H1 (cell line): ENCODE results near the gene GXYLT2. TPM values are rescaled to one million over a fixed set of nuclear protein-coding genes. Genes with fewer than 3 reads are reported as not detected.

ENCODE experiments used
- CTCF ChIA-PET: fragments of 300-600 bp; sonication (Branson Sonifier 250); formaldehyde crosslinking; loops from one replicate; lab custom pipeline; 2021; ENCODE audit not compliant: partially characterized antibody; lab: Charles Lee
- POLR2A ChIA-PET: fragments of 300-600 bp; sonication (Branson Sonifier 250); formaldehyde crosslinking; loops from one replicate; lab custom pipeline; 2021; ENCODE audit warnings: inconsistent platforms; ENCODE audit not compliant: partially characterized antibody; lab: Charles Lee
- DNase-seq, 2 experiments: peaks; one replicate each; pipeline versions ENCODE4 v3.0.0 to v3.0.0-alpha.2; 2010 to 2022; ENCODE audit warnings: low spot score in 2 of 2, low read depth in 1 of 2, mixed read lengths in 1 of 2
- FAIRE-seq: peaks from 2 replicates; lab custom pipeline; 2011; peaks lifted over from hg19 to GRCh38; lab: Jason Lieb, UNC
- H2AFZ ChIP-seq: 2 replicates; pipeline ENCODE4 v1.8.1; 2012; ENCODE audit warnings: low read length, inconsistent platforms
- H2AK5ac ChIP-seq: 2 replicates; pipeline ENCODE4 v1.6.1; 2013; ENCODE audit warnings: low read depth, low read length
- H2BK120ac ChIP-seq: replicated peaks from 2 replicates; pipeline ENCODE3; 2013; ENCODE audit warnings: low read depth, low read length, inconsistent platforms
- H2BK12ac ChIP-seq: 2 replicates; pipeline ENCODE4 v1.6.1; 2013; ENCODE audit warnings: low read depth, low read length
- H2BK15ac ChIP-seq: 2 replicates; pipeline ENCODE4 v1.6.1; 2013; ENCODE audit warnings: low read length
- H2BK20ac ChIP-seq: 2 replicates; pipeline ENCODE4 v1.6.1; 2013; ENCODE audit warnings: low read length
- H2BK5ac ChIP-seq: 2 replicates; pipeline ENCODE4 v1.6.1; 2013; ENCODE audit warnings: low read depth, low read length
- H3K14ac ChIP-seq: 2 replicates; pipeline ENCODE4 v1.6.1; 2013; ENCODE audit warnings: inconsistent platforms; ENCODE audit not compliant: insufficient read length
- H3K18ac ChIP-seq: 2 replicates; pipeline ENCODE4 v1.6.1; 2013; ENCODE audit warnings: low read length; ENCODE audit errors: extremely low read depth
- H3K23ac ChIP-seq: 2 replicates; pipeline ENCODE4 v1.6.1; 2013; ENCODE audit warnings: inconsistent platforms; ENCODE audit not compliant: insufficient read length
- H3K23me2 ChIP-seq: 2 replicates; pipeline ENCODE4 v1.6.1; 2013; ENCODE audit warnings: low read depth, low read length
- H3K27ac ChIP-seq: 2 replicates; pipeline ENCODE4 v1.6.1; 2011; ENCODE audit warnings: low read depth, low read length, inconsistent platforms
- H3K27me3 ChIP-seq, 4 experiments: replicated peaks in 1 of 4; 1 replicate in 1 of 4; 2 replicates in 3 of 4; pipeline versions ENCODE4 v1.6.1 to v1.8.1; 2011 to 2013; ENCODE audit warnings: low read length in 3 of 4, mild to moderate bottlenecking in 3 of 4, inconsistent platforms in 2 of 4, mixed read lengths in 2 of 4, moderate library complexity in 1 of 4; ENCODE audit not compliant: control insufficient read depth in 3 of 4, insufficient read depth in 3 of 4; ENCODE audit errors: extremely low read depth in 1 of 4
- H3K36me3 ChIP-seq, 4 experiments: 2 replicates each; pipeline versions ENCODE4 v1.6.1 to v1.8.1; 2011 to 2013; ENCODE audit warnings: mild to moderate bottlenecking in 4 of 4, low read length in 3 of 4, moderate library complexity in 2 of 4, control low read depth in 1 of 4, inconsistent platforms in 1 of 4; ENCODE audit not compliant: insufficient read depth in 4 of 4, control insufficient read depth in 2 of 4
- H3K4ac ChIP-seq: replicated peaks from 2 replicates; pipeline ENCODE3; 2013; ENCODE audit warnings: low read length, low read depth, mixed read lengths, inconsistent platforms; ENCODE audit not compliant: insufficient read length
- H3K4me1 ChIP-seq, 4 experiments: replicated peaks in 1 of 4; 1 replicate in 1 of 4; 2 replicates in 3 of 4; pipeline versions ENCODE4 v1.6.1 to v1.8.1; 2011 to 2013; ENCODE audit warnings: low read length in 3 of 4, inconsistent platforms in 2 of 4, mixed read lengths in 1 of 4; ENCODE audit not compliant: insufficient read depth in 4 of 4, control insufficient read depth in 3 of 4
- H3K4me2 ChIP-seq, 2 experiments: 2 replicates each; pipeline versions ENCODE4 v1.6.1 to v1.8.1; 2011 to 2013; ENCODE audit warnings: low read depth in 2 of 2, low read length in 2 of 2, control low read depth in 1 of 2, inconsistent platforms in 1 of 2, mild to moderate bottlenecking in 1 of 2; ENCODE audit not compliant: insufficient read depth in 1 of 2
- H3K4me3 ChIP-seq, 4 experiments: fragments of 200-600, 300-600 bp in 1 of 4; sonication (generic), shearing (Covaris generic), sonication (Bioruptor Twin) in 1 of 4; 2 replicates each; pipeline versions ENCODE4 v1.5.1 to v1.8.1; 2011 to 2016; ENCODE audit warnings: low read length in 4 of 4, low read depth in 3 of 4, control low read depth in 2 of 4, inconsistent platforms in 2 of 4, mild to moderate bottlenecking in 2 of 4, mixed read lengths in 1 of 4, moderate library complexity in 1 of 4; ENCODE audit not compliant: insufficient read depth in 2 of 4; ENCODE audit errors: extremely low read depth in 1 of 4
- H3K56ac ChIP-seq: replicated peaks from 2 replicates; pipeline ENCODE3; 2013; ENCODE audit warnings: low read depth, mild to moderate bottlenecking, mixed read lengths, low read length, inconsistent platforms; ENCODE audit not compliant: insufficient read length
- H3K79me1 ChIP-seq: 2 replicates; pipeline ENCODE4 v1.6.1; 2013; ENCODE audit warnings: low read depth, low read length, control low read depth
- H3K79me2 ChIP-seq, 2 experiments: 2 replicates each; pipeline versions ENCODE4 v1.6.1 to v1.8.1; 2012 to 2013; ENCODE audit warnings: low read length in 2 of 2, mild to moderate bottlenecking in 2 of 2, inconsistent platforms in 1 of 2; ENCODE audit not compliant: insufficient read depth in 2 of 2, control insufficient read depth in 1 of 2
- H3K9ac ChIP-seq, 4 experiments: replicated peaks in 1 of 4; 1 replicate in 1 of 4; 2 replicates in 3 of 4; pipeline versions ENCODE4 v1.6.1 to v1.8.1; 2011 to 2013; ENCODE audit warnings: low read depth in 3 of 4, low read length in 3 of 4, control low read depth in 2 of 4, mild to moderate bottlenecking in 2 of 4, moderate library complexity in 2 of 4, inconsistent platforms in 1 of 4; ENCODE audit errors: extremely low read depth in 1 of 4
- H3K9me3 ChIP-seq, 2 experiments: 2 replicates each; pipeline versions ENCODE4 v1.6.1 to v1.8.1; 2012 to 2013; ENCODE audit warnings: mild to moderate bottlenecking in 2 of 2, moderate library complexity in 2 of 2, control low read depth in 1 of 2, inconsistent platforms in 1 of 2, low read depth in 1 of 2, low read length in 1 of 2, mixed read lengths in 1 of 2; ENCODE audit not compliant: insufficient read depth in 2 of 2
- H4K20me1 ChIP-seq, 2 experiments: replicated peaks in 1 of 2; 2 replicates each; pipeline versions ENCODE3 to v1.8.1; 2011 to 2013; ENCODE audit warnings: inconsistent platforms in 2 of 2, low read length in 2 of 2, mild to moderate bottlenecking in 1 of 2; ENCODE audit not compliant: insufficient read depth in 2 of 2, control insufficient read depth in 1 of 2
- H4K5ac ChIP-seq: 2 replicates; pipeline ENCODE4 v1.6.1; 2013; ENCODE audit warnings: low read length, low read depth, mixed read lengths, inconsistent platforms; ENCODE audit not compliant: insufficient read length
- H4K8ac ChIP-seq: 2 replicates; pipeline ENCODE4 v1.8.0; 2013; ENCODE audit warnings: mild to moderate bottlenecking, moderate library complexity, low read length, inconsistent platforms; ENCODE audit not compliant: insufficient read depth; ENCODE audit errors: extremely low read depth
- H4K91ac ChIP-seq: replicated peaks from 2 replicates; pipeline ENCODE3; 2013; ENCODE audit warnings: low read length, mixed read lengths, inconsistent platforms; ENCODE audit not compliant: insufficient read length
- BCL11A ChIP-seq, 2 experiments: IDR thresholded peaks; one replicate each; pipeline ENCODE4 v1.6.1; 2011; ENCODE audit warnings: low read depth in 2 of 2, low read length in 2 of 2, mild to moderate bottlenecking in 2 of 2
- EZH2 ChIP-seq: fragments of 200-600 bp; sonication (generic); IDR thresholded peaks from 2 replicates; pipeline ENCODE4 v1.7.1; 2012; ENCODE audit warnings: low read depth, mild to moderate bottlenecking, moderate library complexity, low read length, inconsistent platforms; ENCODE audit not compliant: severe bottlenecking
- WGBS, 2 experiments: shearing (Covaris generic) in 1 of 2; methylation state at CpG; one replicate each; pipeline versions ENCODE4 v1.1.6 to v1.1.7; 2013 to 2015; ENCODE audit warnings: low lambda C conversion rate in 2 of 2, mixed read lengths in 2 of 2, inconsistent platforms in 1 of 2, low coverage in 1 of 2, missing lambda C conversion rate in 1 of 2; ENCODE audit not compliant: insufficient replicate concordance in 2 of 2, insufficient coverage in 1 of 2, insufficient read length in 1 of 2; ENCODE audit errors: extremely low coverage in 1 of 2, missing lambda C conversion rate in 1 of 2; 5-methylcytosine and 5-hydroxymethylcytosine counted together
- polyA plus RNA-seq, 7 experiments: library from polyadenylated mRNA; depleted of rRNA in 3 of 7; stranded (reverse) in 5 of 7; unstranded in 2 of 7; fragments of >200 nt in 5 of 7; fragments of 200-250 nt in 2 of 7; gene quantifications; 1 replicate in 5 of 7; 2 replicates in 1 of 7; 4 replicates in 1 of 7; pipeline versions ENCODE4 v1.2.1 to v1.2.3, GENCODE V29; 2011 to 2013; ENCODE audit warnings: missing spikeins in 2 of 7, mixed read lengths in 2 of 7
- total RNA-seq: library from RNA; stranded (reverse); fragmentation: NEBNext Ultra II Directional; extraction: Animal tissue kit (Norgen Biotek cat#: 25700); gene quantifications from 2 replicates; pipeline ENCODE4 v1.2.1, GENCODE V29; 2021

The GXYLT2 gene
- total and polyA plus RNA-seq, 2 of the 8 experiments (the other 6 are each of a cell fraction or from before 2014, with no cell fraction given): 1.8 to 5.6 TPM

DNA sequence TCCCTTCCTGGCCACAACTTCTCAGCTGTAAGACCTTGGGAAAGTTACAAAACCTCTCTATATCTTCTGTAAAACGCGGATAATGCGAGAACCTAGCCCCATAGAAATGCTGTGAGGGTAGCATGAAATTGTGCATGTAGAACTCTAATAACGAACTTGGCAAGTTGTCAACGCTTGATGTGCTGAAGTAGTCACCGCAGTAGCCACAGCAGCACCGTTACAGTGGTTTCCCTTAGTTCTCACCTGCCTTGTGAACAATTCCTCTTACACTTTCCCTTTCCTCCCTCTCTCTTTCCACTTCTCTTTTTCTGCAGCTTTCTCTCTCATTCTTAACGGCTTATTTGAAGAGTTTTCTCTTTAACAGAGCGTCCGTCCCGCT lies 39.2 kb upstream of the GXYLT2 start:
- H3K4me3 ChIP-seq: peak overlapping the region; percentile 67 to 82 (median 77); a peak in 7 of 8 replicates
- peaks cover 0 to 17% (median 11%) of the 10 kb centered on the region in 4 experiments; a peak in 6 of 7 replicates for H3K27me3 ChIP-seq
- no peak overlapping the region for H3K14ac ChIP-seq
- H3K23ac ChIP-seq: no peak overlapping the region
- ChIA-PET CTCF (interaction anchor here (1.2 to 1.8 kb wide), 2 partner anchors 15 to 43 kb away, joined by 3 to 6 read pairs; no protein-coding TSS in a partner anchor), POLR2A (no interaction called here)
- H3K18ac ChIP-seq: no peak overlapping the region
- H3K4ac ChIP-seq: no peak overlapping the region
- H2AK5ac ChIP-seq: no peak overlapping the region
- no peak overlapping the region for H2BK120ac ChIP-seq
- H3K23me2 ChIP-seq: peaks cover 18% of the 10 kb centered on the region
- no peak overlapping the region for H4K91ac ChIP-seq
- H2BK12ac ChIP-seq: no peak overlapping the region
- no peak overlapping the region for H2BK15ac ChIP-seq
- no peak overlapping the region; a peak in 1 of 7 replicates for H3K9ac ChIP-seq
- H3K4me2 ChIP-seq: peak overlapping the region; percentile 96 to 98
- no peak overlapping the region for H3K27ac ChIP-seq
- DNase-seq: no peak
- H2AFZ ChIP-seq: peak overlapping the region; percentile 92
- H3K56ac ChIP-seq: no peak overlapping the region
- no peaks in the 10 kb centered on the region for H3K36me3 ChIP-seq
- no peak overlapping the region for H4K8ac ChIP-seq
- TF ChIP-seq EZH2: peak; percentile 21
- no peak for TF ChIP-seq BCL11A (IDR thresholded peaks at IDR 0.05; ENCODE audit: low read depth in 2 of 2, low read length in 2 of 2)
- FAIRE-seq: no peak
- 8% methylated on average over 11 of the region's 11 CpGs; no CpG with 5 or more reads in 1 of the 2 experiments for WGBS, 2 experiments
- H4K20me1 ChIP-seq: peaks cover 0 to 6% of the 10 kb centered on the region in 2 experiments
- no peak overlapping the region for H2BK20ac ChIP-seq
- no peaks in the 10 kb centered on the region for H3K9me3 ChIP-seq
- H3K79me2 ChIP-seq: peaks cover 0 to 13% of the 10 kb centered on the region in 2 experiments; a peak in 2 of 4 replicates
- H3K79me1 ChIP-seq: no peaks in the 10 kb centered on the region
- peaks cover 0 to 6% (median 0%) of the 10 kb centered on the region in 4 experiments; a peak in 3 of 7 replicates for H3K4me1 ChIP-seq
- no peak overlapping the region for H2BK5ac ChIP-seq
- no peak overlapping the region for H4K5ac ChIP-seq
